IMR-90 (cell line): ENCODE results near the gene RAB26. TPM values are rescaled to one million over a fixed set of nuclear protein-coding genes. Genes with fewer than 3 reads are reported as not detected.
A peak's percentile ranks its signal among the peaks of the same experiment; 100 is the strongest.

ENCODE experiments used
- ATAC-seq: fragments of 200-7000 bp; cut with Tn5 transposase; 2 replicates; pipeline ENCODE4 v1.9.1; 2020; ENCODE audit warnings: low read depth, mild to moderate bottlenecking, moderate library complexity
- BruUV-seq: library from RNA; stranded (reverse); fragments of 400-500 nt; replicated peaks from 2 replicates; lab custom pipeline; 2021; lab: Mats Ljungman, UMichigan
- CTCF ChIA-PET: fragments of 300-600 bp; formaldehyde crosslinking; extraction: SDS; loops from one replicate; lab custom pipeline; 2021; ENCODE audit warnings: antibody characterized with exemption; lab: Yijun Ruan, JAX
- POLR2A ChIA-PET: fragments of 300-600 bp; sonication (Branson Sonifier 250); formaldehyde crosslinking; loops from one replicate; lab custom pipeline; 2022; ENCODE audit warnings: antibody characterized with exemption; ENCODE audit not compliant: unreplicated experiment; lab: Charles Lee
- DNase-seq: peaks from one replicate; pipeline ENCODE4 v3.0.0; 2013
- H2AFZ ChIP-seq: replicated peaks from 2 replicates; pipeline ENCODE3; 2013; ENCODE audit warnings: low read length, mild to moderate bottlenecking; ENCODE audit not compliant: poor library complexity
- H2AK5ac ChIP-seq: 2 replicates; pipeline ENCODE4 v1.6.1; 2013; ENCODE audit warnings: low read depth, low read length, inconsistent platforms
- H2AK9ac ChIP-seq: replicated peaks from 2 replicates; pipeline ENCODE3; 2013; ENCODE audit warnings: mild to moderate bottlenecking, low read depth, low read length, moderate library complexity; ENCODE audit not compliant: poor library complexity
- H2BK120ac ChIP-seq: 2 replicates; pipeline ENCODE4 v1.6.1; 2013; ENCODE audit warnings: low read depth, low read length, inconsistent platforms
- H2BK15ac ChIP-seq: 3 replicates; pipeline ENCODE4 v1.6.1; 2013; ENCODE audit warnings: low read depth, low read length, inconsistent platforms
- H2BK20ac ChIP-seq: 2 replicates; pipeline ENCODE4 v1.6.1; 2013; ENCODE audit warnings: low read depth, mild to moderate bottlenecking, inconsistent platforms, low read length, moderate library complexity
- H2BK5ac ChIP-seq: 2 replicates; pipeline ENCODE4 v1.6.1; 2013; ENCODE audit warnings: mild to moderate bottlenecking, low read depth, low read length, inconsistent platforms; ENCODE audit not compliant: poor library complexity, severe bottlenecking
- H3K14ac ChIP-seq: replicated peaks from 2 replicates; pipeline ENCODE4 v1.6.1; 2013; ENCODE audit warnings: low read depth, low read length, inconsistent platforms
- H3K18ac ChIP-seq: 2 replicates; pipeline ENCODE4 v1.6.1; 2013; ENCODE audit warnings: low read depth, low read length, control low read depth
- H3K23ac ChIP-seq: 2 replicates; pipeline ENCODE4 v1.6.1; 2013; ENCODE audit warnings: low read depth, low read length, inconsistent platforms
- H3K27ac ChIP-seq: 2 replicates; pipeline ENCODE4 v1.5.1; 2013; ENCODE audit warnings: mild to moderate bottlenecking, control low read depth, low read length; ENCODE audit not compliant: insufficient read depth
- H3K27me3 ChIP-seq: 2 replicates; pipeline ENCODE4 v1.6.1; 2013; ENCODE audit warnings: low read length; ENCODE audit not compliant: control insufficient read depth, insufficient read depth
- H3K36me3 ChIP-seq: 2 replicates; pipeline ENCODE4 v1.6.1; 2013; ENCODE audit warnings: low read length, mixed read lengths; ENCODE audit not compliant: control insufficient read depth, insufficient read depth
- H3K4ac ChIP-seq: 2 replicates; pipeline ENCODE4 v1.6.1; 2013; ENCODE audit warnings: low read depth, low read length, inconsistent platforms
- H3K4me1 ChIP-seq: 2 replicates; pipeline ENCODE4 v1.6.1; 2013; ENCODE audit warnings: low read length, mixed read lengths; ENCODE audit not compliant: control insufficient read depth, insufficient read depth
- H3K4me2 ChIP-seq: 2 replicates; pipeline ENCODE4 v1.6.1; 2013; ENCODE audit warnings: low read depth, mild to moderate bottlenecking, control low read depth, low read length, moderate library complexity
- H3K4me3 ChIP-seq: 2 replicates; pipeline ENCODE4 v1.5.1; 2013; ENCODE audit warnings: low read depth, mild to moderate bottlenecking, control low read depth, low read length, moderate library complexity; ENCODE audit not compliant: insufficient read depth
- H3K56ac ChIP-seq: 2 replicates; pipeline ENCODE4 v1.6.1; 2013; ENCODE audit warnings: low read length, inconsistent platforms; ENCODE audit not compliant: insufficient read depth; ENCODE audit errors: extremely low read depth
- H3K79me1 ChIP-seq, 2 experiments: 2 replicates each; pipeline ENCODE4 v1.6.1; 2013; ENCODE audit warnings: low read length in 2 of 2, inconsistent platforms in 1 of 2, low read depth in 1 of 2
- H3K9ac ChIP-seq: 2 replicates; pipeline ENCODE4 v1.6.1; 2013; ENCODE audit warnings: low read depth, low read length, control low read depth
- H3K9me1 ChIP-seq: 2 replicates; pipeline ENCODE4 v1.6.1; 2013; ENCODE audit warnings: low read length, inconsistent platforms; ENCODE audit not compliant: insufficient read depth
- H3K9me3 ChIP-seq: 2 replicates; pipeline ENCODE4 v1.6.1; 2013; ENCODE audit warnings: low read length; ENCODE audit not compliant: control insufficient read depth, insufficient read depth
- H4K20me1 ChIP-seq: 2 replicates; pipeline ENCODE4 v1.6.1; 2013; ENCODE audit warnings: low read length, inconsistent platforms; ENCODE audit not compliant: insufficient read depth
- H4K5ac ChIP-seq: 2 replicates; pipeline ENCODE4 v1.6.1; 2013; ENCODE audit warnings: mild to moderate bottlenecking, low read depth, low read length, control low read depth
- H4K8ac ChIP-seq, 2 experiments: 2 replicates each; pipeline ENCODE4 v1.6.1; 2013; ENCODE audit warnings: low read depth in 2 of 2, low read length in 2 of 2, control low read depth in 1 of 2, inconsistent platforms in 1 of 2
- H4K91ac ChIP-seq: 2 replicates; pipeline ENCODE4 v1.6.1; 2013; ENCODE audit warnings: low read depth, low read length, inconsistent platforms; ENCODE audit not compliant: insufficient read depth
- CEBPB ChIP-seq: IDR thresholded peaks from 2 replicates; pipeline ENCODE4 v1.6.1; 2012; ENCODE audit warnings: low read depth, low read length, improper control_type of control experiment
- NFE2L2 ChIP-seq: fragments of 150-350 bp; IDR thresholded peaks from 2 replicates; pipeline ENCODE4 v1.6.1; 2016; ENCODE audit warnings: low read depth, mild to moderate bottlenecking, low read length
- POLR2A ChIP-seq: IDR thresholded peaks from 2 replicates; pipeline ENCODE4 v1.6.1; 2012; ENCODE audit warnings: mild to moderate bottlenecking, low read depth, low read length
- SMC3 ChIP-seq: fragments of 150-350 bp; IDR thresholded peaks from 2 replicates; pipeline ENCODE4 v1.6.1; 2016; ENCODE audit warnings: low read depth, mild to moderate bottlenecking, antibody characterized with exemption, low read length, moderate library complexity
- WGBS, 2 experiments: methylation state at CpG; one replicate each; pipeline versions ENCODE4 v1.1.5 to v1.1.7; 2013; ENCODE audit warnings: missing lambda C conversion rate in 2 of 2; ENCODE audit not compliant: insufficient read length in 1 of 2; ENCODE audit errors: extremely low coverage in 2 of 2; 5-methylcytosine and 5-hydroxymethylcytosine counted together
- dilution Hi-C: fragments of 300-500 bp; cut with HindIII; formaldehyde crosslinking; loops from one replicate; pipeline ENCODE4 v1.14.3; 2018; ENCODE audit warnings: low sequenced_read_pairs; ENCODE audit not compliant: unreplicated experiment
- in situ Hi-C: fragments of 300-500 bp; cut with MboI; formaldehyde crosslinking; loops from 3 replicates; pipeline ENCODE4 v1.14.3; 2019; ENCODE audit warnings: low sequenced_read_pairs, inconsistent platforms, mixed read lengths
- intact Hi-C: fragments of 100-400 bp; cut with micrococcal nuclease; formaldehyde crosslinking; loops from 2 replicates; pipeline ENCODE4 v1.10.0; 2022
- polyA plus RNA-seq, 3 experiments: library from polyadenylated mRNA; depleted of rRNA; stranded (reverse); fragments of >200 nt; gene quantifications; 2 replicates each; pipeline ENCODE4 v1.2.3, GENCODE V29; 2012; ENCODE audit warnings: low replicate concordance in 1 of 3
- total RNA-seq: library from RNA; depleted of rRNA; stranded (reverse); fragments of >200 nt; gene quantifications from 2 replicates; pipeline ENCODE4 v1.2.3, GENCODE V29; 2012

Gene RAB26
- total and polyA plus RNA-seq, 2 of the 4 experiments (the other 2 are of a cell fraction), result 1.1 to 4.5 TPM

DNA sequence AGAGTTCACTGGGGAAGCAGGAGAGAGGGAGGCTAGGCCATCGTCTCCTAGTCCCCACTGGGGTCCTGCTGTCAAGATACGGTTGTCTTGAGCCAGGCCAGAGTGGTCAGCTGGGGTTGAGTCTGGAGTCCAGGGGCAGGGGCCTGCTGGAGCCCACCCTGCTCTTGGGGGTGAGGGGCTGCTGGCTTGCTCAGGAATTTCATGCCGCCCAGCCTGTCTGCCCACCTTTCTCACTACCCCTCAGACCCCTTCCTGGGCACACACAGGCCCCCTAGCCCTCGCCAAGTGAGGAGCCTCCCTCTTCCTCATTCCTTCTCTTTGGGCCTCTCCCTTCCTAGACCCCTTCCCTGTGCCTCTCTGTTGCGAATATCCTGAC is 8.4 kb downstream of the RAB26 start:
- Histone ChIP-seq H3K4me1 (peaks cover 47% of the 10 kb centered on the region), H3K27me3 (no peaks in the 10 kb centered on the region), H3K9me1 (peaks cover 8% of the 10 kb centered on the region; the same call in 1 of the 2 replicates), H3K79me1 (peaks cover 5 to 88% of the 10 kb centered on the region in 2 experiments; a peak in 3 of 4 replicates), H2AK5ac (peak overlapping the region; percentile 82), H4K20me1 (peaks cover 86% of the 10 kb centered on the region), H2BK15ac (no peak overlapping the region), H3K9me3 (no peaks in the 10 kb centered on the region), H3K36me3 (peaks cover 23% of the 10 kb centered on the region), H3K23ac (peak overlapping the region; percentile 41), H4K8ac (0 out of 4 replicates have a peak overlapping the region, but pooled peaks of 1 of the 2 experiments have one; percentile 30), H2BK120ac (no peak overlapping the region), H2AFZ (no peak overlapping the region), H4K91ac (peak overlapping the region; percentile 17; the same call in 1 of the 2 replicates), H2AK9ac (peak overlapping the region; percentile 95), H3K56ac (peak overlapping the region; percentile 33; the same call in 1 of the 2 replicates), H3K27ac (peak overlapping the region; percentile 85), H2BK5ac (peak overlapping the region; percentile 45), H3K4me2 (peak overlapping the region; percentile 85), H3K14ac (peak overlapping the region; percentile 57), H2BK20ac (no peak overlapping the region), H4K5ac (no peak overlapping the region), H3K9ac (peak overlapping the region; percentile 82), H3K4ac (peak overlapping the region; percentile 55), H3K4me3 (peak overlapping the region; percentile 86), H3K18ac (no peak overlapping the region)
- dilution Hi-C loops, result no loop called here
- ATAC-seq (no peak), DNase-seq (no peak)
- intact Hi-C loops, result no loop called here
- CTCF ChIA-PET, result no interaction called here
- in situ Hi-C loops, result no loop called here
- POLR2A ChIA-PET, result interaction anchor here (0.5 kb wide), 1 partner anchor 130 kb away, joined by 6 read pairs; the partner anchor contains the start of gene NHERF2
- 58% methylated on average over 2 of the region's 5 CpGs; no CpG with 5 or more reads in 1 of the 2 experiments for WGBS, 2 experiments
- no TSS peak for BruUV-seq
- peak; percentile 6; the same call in 1 of the 2 replicates for TF ChIP-seq POLR2A
- no peak for TF ChIP-seq NFE2L2
- no peak for TF ChIP-seq SMC3
- no peak for TF ChIP-seq CEBPB
